ENCODE measurements around the gene CDKN2A.
"Not testable (repeated sequence)": the region's sequence is repeated elsewhere in the genome, so short reads cannot be mapped to it uniquely, and the experiment has no call there.

CDKN2A gene

GRCh38 chr9:21982391-21982790 is 11.8 kb downstream of the CDKN2A start:
- no peak for DNase-seq (ENCODE audit: low read depth)

- no peak for DNase-seq (ENCODE audit: low read depth)
Observed at GRCh38 chr9:21976334-21976875, 17.8 kb downstream of the CDKN2A start.

- DNase-seq (ENCODE audit: low read depth) = no peak
Observed at GRCh38 chr9:21974722-21975409, 19.3 kb downstream of the CDKN2A start.

- DNase-seq (ENCODE audit: low read depth) = no peak
Observed at GRCh38 chr9:21974343-21974721, 19.9 kb downstream of the CDKN2A start.

GRCh38 chr9:21972361-21972760 is 21.8 kb downstream of the CDKN2A start:
- DNase-seq (ENCODE audit: low read depth) = no peak

- no peak for DNase-seq (ENCODE audit: low read depth)
Observed at GRCh38 chr9:21970800-21971640, 23.2 kb downstream of the CDKN2A start.

- no peak for DNase-seq (ENCODE audit: low read depth)
Observed at GRCh38 chr9:21969951-21970799, 24.0 kb downstream of the CDKN2A start.

GRCh38 chr9:21969011-21969940 is 24.9 kb downstream of the CDKN2A start:
- no peak for DNase-seq (ENCODE audit: low read depth)

- DNase-seq (ENCODE audit: low read depth) = no peak
Observed at GRCh38 chr9:21968331-21969010, 25.7 kb downstream of the CDKN2A start.

GRCh38 chr9:21967702-21968101 is 26.5 kb downstream of the CDKN2A start:
- DNase-seq (ENCODE audit: low read depth) = no peak

GRCh38 chr9:21967169-21967568 is 27.0 kb downstream of the CDKN2A start:
- no peak for DNase-seq (ENCODE audit: low read depth)

GRCh38 chr9:21966140-21966851 is 27.9 kb downstream of the CDKN2A start:
- no peak for DNase-seq (ENCODE audit: low read depth)

GRCh38 chr9:21965401-21965951 is 28.7 kb downstream of the CDKN2A start:
- DNase-seq (ENCODE audit: low read depth) = no peak

- DNase-seq (ENCODE audit: low read depth) = peak; percentile 59
Observed at GRCh38 chr9:21964925-21965385, 29.2 kb downstream of the CDKN2A start.

- no peak for DNase-seq (ENCODE audit: low read depth)
Observed at GRCh38 chr9:21961569-21961968, 32.6 kb downstream of the CDKN2A start.

GRCh38 chr9:21959268-21959667 is 34.9 kb downstream of the CDKN2A start:
- DNase-seq (ENCODE audit: low read depth) = not testable (repeated sequence)

GRCh38 chr9:21958833-21959232 is 35.4 kb downstream of the CDKN2A start:
- no peak for DNase-seq (ENCODE audit: low read depth)

GRCh38 chr9:21945606-21946005 is 48.6 kb downstream of the CDKN2A start:
- DNase-seq (ENCODE audit: low read depth) = no peak

- DNase-seq (ENCODE audit: low read depth) = no peak
Observed at GRCh38 chr9:21943464-21943863, 50.7 kb downstream of the CDKN2A start.
